HCT116 (cell line): ENCODE measurements around the gene UVRAG. TPM values are rescaled to one million over a fixed set of nuclear protein-coding genes. Genes with fewer than 3 reads are reported as not detected.

Experiments used
- ATAC-seq: fragments of 200-7000 bp; cut with Tn5 transposase; 2 replicates; pipeline ENCODE4 v1.9.1; 2020; ENCODE audit warnings: mild to moderate bottlenecking, moderate library complexity
- BruUV-seq: library from RNA; stranded (reverse); fragments of 400-500 nt; replicated peaks from 2 replicates; lab custom pipeline; 2021; lab: Mats Ljungman, UMichigan
- CTCF ChIA-PET: fragments of 300-600 bp; sonication (Branson Sonifier 250); formaldehyde crosslinking; loops from one replicate; lab custom pipeline; 2021; ENCODE audit warnings: antibody characterized with exemption; lab: Charles Lee
- POLR2A ChIA-PET: fragments of 300-600, 350-600 bp; sonication (Branson Sonifier 250); formaldehyde crosslinking; loops from one replicate; lab custom pipeline; 2021; ENCODE audit warnings: antibody characterized with exemption; lab: Charles Lee
- RAD21 ChIA-PET, 2 experiments: fragments of 300-600 bp; sonication (Branson Sonifier 250); formaldehyde crosslinking; loops; one replicate each; lab custom pipeline; 2023; ENCODE audit warnings: low total read pairs in 2 of 2; ENCODE audit not compliant: uncharacterized antibody in 2 of 2, unreplicated experiment in 2 of 2, low non-redundant PET in 1 of 2; lab: Charles Lee
- DNase-seq: peaks from one replicate; pipeline ENCODE4 v3.0.0-alpha.2; 2010; ENCODE audit warnings: low read depth, low spot score
- H2AFZ ChIP-seq: fragments of 200-600 bp; shearing (Covaris generic), sonication (generic); 2 replicates; pipeline ENCODE4 v1.6.1; 2017; ENCODE audit warnings: low read depth, mixed run types, mixed read lengths, antibody characterized with exemption, low read length; ENCODE audit not compliant: poor library complexity, severe bottlenecking
- H3K27ac ChIP-seq: 2 replicates; pipeline ENCODE4 v1.5.1; 2012; ENCODE audit warnings: low read depth, low read length
- H3K27me3 ChIP-seq: fragments of 200-600 bp; sonication (generic); 2 replicates; pipeline ENCODE4 v1.6.1; 2016; ENCODE audit warnings: mixed run types, low read length, mixed read lengths; ENCODE audit not compliant: insufficient read depth
- H3K36me3 ChIP-seq, 2 experiments: fragments of 200-500 bp in 1 of 2; fragments of 200-600 bp in 1 of 2; sonication (Bioruptor generic) in 1 of 2; sonication (generic) in 1 of 2; 2 replicates each; pipeline versions ENCODE4 v1.5.1 to v1.6.1; 2014 to 2016; ENCODE audit warnings: low read length in 2 of 2, inconsistent platforms in 1 of 2, mixed read lengths in 1 of 2, mixed run types in 1 of 2; ENCODE audit not compliant: insufficient read depth in 2 of 2, control insufficient read depth in 1 of 2
- H3K4me1 ChIP-seq, 2 experiments: fragments of 200-600 bp in 1 of 2; sonication (generic) in 1 of 2; 2 replicates each; pipeline versions ENCODE4 v1.5.1 to v1.6.1; 2012 to 2017; ENCODE audit warnings: low read length in 2 of 2, inconsistent platforms in 1 of 2, mild to moderate bottlenecking in 1 of 2, mixed read lengths in 1 of 2, mixed run types in 1 of 2, moderate library complexity in 1 of 2; ENCODE audit not compliant: insufficient read depth in 2 of 2, control insufficient read depth in 1 of 2
- H3K4me2 ChIP-seq: fragments of 200-600 bp; sonication (generic); 2 replicates; pipeline ENCODE4 v1.6.1; 2017; ENCODE audit warnings: mixed run types, low read length, mixed read lengths
- H3K4me3 ChIP-seq, 2 experiments: fragments of 200-600 bp in 1 of 2; sonication (generic) in 1 of 2; replicated peaks in 1 of 2; 2 replicates each; pipeline ENCODE4 v1.5.1; 2011 to 2016; ENCODE audit warnings: low read length in 2 of 2, control low read depth in 1 of 2, low read depth in 1 of 2, mild to moderate bottlenecking in 1 of 2, mixed read lengths in 1 of 2, mixed run types in 1 of 2
- H3K79me2 ChIP-seq: fragments of 200-600 bp; sonication (generic); 2 replicates; pipeline ENCODE4 v1.6.1; 2017; ENCODE audit warnings: mild to moderate bottlenecking, mixed run types, low read length, moderate library complexity, mixed read lengths; ENCODE audit not compliant: insufficient read depth
- H3K9ac ChIP-seq: fragments of 200-600 bp; sonication (generic); 2 replicates; pipeline ENCODE4 v1.6.1; 2016; ENCODE audit warnings: low read length, mixed read lengths
- H3K9me2 ChIP-seq: fragments of 200-600 bp; sonication (generic), shearing (Covaris generic); 2 replicates; pipeline ENCODE4 v1.6.1; 2017; ENCODE audit warnings: mixed run types, mild to moderate bottlenecking, moderate library complexity; ENCODE audit not compliant: insufficient read depth
- H3K9me3 ChIP-seq, 2 experiments: fragments of 200-500 bp in 1 of 2; fragments of 200-600 bp in 1 of 2; sonication (Bioruptor generic) in 1 of 2; sonication (generic) in 1 of 2; 2 replicates each; pipeline ENCODE4 v1.6.1; 2014 to 2017; ENCODE audit warnings: low read length in 2 of 2, mixed read lengths in 2 of 2, inconsistent platforms in 1 of 2, low read depth in 1 of 2, mild to moderate bottlenecking in 1 of 2, mixed run types in 1 of 2, moderate library complexity in 1 of 2; ENCODE audit not compliant: control insufficient read depth in 1 of 2, insufficient read depth in 1 of 2
- H4K20me1 ChIP-seq: fragments of 200-600 bp; sonication (generic), shearing (Covaris generic); 2 replicates; pipeline ENCODE4 v1.6.1; 2017; ENCODE audit warnings: mixed run types, mild to moderate bottlenecking, moderate library complexity; ENCODE audit not compliant: insufficient read depth
- EGR1 ChIP-seq: IDR thresholded peaks from 2 replicates; pipeline ENCODE4 v1.6.1; 2012; ENCODE audit warnings: low read depth
- EZH2 ChIP-seq: fragments of 200-600 bp; sonication (generic); IDR thresholded peaks from 2 replicates; pipeline ENCODE4 v1.6.1; 2017; ENCODE audit warnings: antibody characterized with exemption, mixed run types
- JUND ChIP-seq: IDR thresholded peaks from 2 replicates; pipeline ENCODE4 v1.6.1; 2012
- POLR2A ChIP-seq: IDR thresholded peaks from 2 replicates; pipeline ENCODE4 v1.7.0; 2011; ENCODE audit warnings: borderline replicate concordance; ENCODE audit not compliant: insufficient read depth, insufficient read length; ENCODE audit errors: extremely low read depth
- RAD21 ChIP-seq: IDR thresholded peaks from 2 replicates; pipeline ENCODE4 v1.6.1; 2012; ENCODE audit warnings: low read depth, mild to moderate bottlenecking
- SIN3A ChIP-seq: IDR thresholded peaks from 2 replicates; pipeline ENCODE4 v1.6.1; 2012; ENCODE audit warnings: low read depth
- SRF ChIP-seq: IDR thresholded peaks from 2 replicates; pipeline ENCODE4 v1.6.1; 2012; ENCODE audit warnings: low read depth
- TCF7L2 ChIP-seq: IDR thresholded peaks from 2 replicates; pipeline ENCODE4 v1.7.0; 2011; ENCODE audit warnings: borderline replicate concordance, inconsistent platforms; ENCODE audit not compliant: insufficient read depth, insufficient read length; ENCODE audit errors: extremely low read depth
- ZNF274 ChIP-seq: fragments of 200-500 bp; sonication (Bioruptor generic); IDR thresholded peaks from 2 replicates; pipeline ENCODE4 v1.6.1; 2014; ENCODE audit warnings: mild to moderate bottlenecking, low read depth, low read length, inconsistent platforms
- intact Hi-C: fragments of 100-400 bp; cut with micrococcal nuclease; formaldehyde crosslinking; loops from 2 replicates; pipeline ENCODE4 v1.10.0; 2022
- total RNA-seq: library from RNA; stranded (reverse); gene quantifications from one replicate; pipeline ENCODE4 v1.2.1, GENCODE V29; 2021; ENCODE audit not compliant: unreplicated experiment
- TF ChIP-seq, protein P1 (sequence below): IDR thresholded peaks from 2 replicates; pipeline ENCODE4 v1.6.1; 2012
- TF ChIP-seq, protein P2 (sequence below), 3 experiments: fragments of 200-600 bp in 1 of 3; sonication (generic) in 1 of 3; IDR thresholded peaks in 2 of 3; conservative IDR thresholded peaks in 1 of 3; 2 replicates each; pipeline ENCODE4 v1.5.1; 2012 to 2017; ENCODE audit warnings: low read depth in 2 of 3, low read length in 2 of 3, antibody characterized with exemption in 1 of 3, borderline replicate concordance in 1 of 3, control low read depth in 1 of 3, mild to moderate bottlenecking in 1 of 3, mixed read lengths in 1 of 3, mixed run types in 1 of 3, moderate library complexity in 1 of 3; ENCODE audit not compliant: insufficient read depth in 1 of 3
- TF ChIP-seq, protein P3 (sequence below): IDR thresholded peaks from 2 replicates; pipeline ENCODE4 v1.6.1; 2012

UVRAG gene
- total RNA-seq, 1 experiment from 2014 or later, result 12.3 TPM

DNA sequence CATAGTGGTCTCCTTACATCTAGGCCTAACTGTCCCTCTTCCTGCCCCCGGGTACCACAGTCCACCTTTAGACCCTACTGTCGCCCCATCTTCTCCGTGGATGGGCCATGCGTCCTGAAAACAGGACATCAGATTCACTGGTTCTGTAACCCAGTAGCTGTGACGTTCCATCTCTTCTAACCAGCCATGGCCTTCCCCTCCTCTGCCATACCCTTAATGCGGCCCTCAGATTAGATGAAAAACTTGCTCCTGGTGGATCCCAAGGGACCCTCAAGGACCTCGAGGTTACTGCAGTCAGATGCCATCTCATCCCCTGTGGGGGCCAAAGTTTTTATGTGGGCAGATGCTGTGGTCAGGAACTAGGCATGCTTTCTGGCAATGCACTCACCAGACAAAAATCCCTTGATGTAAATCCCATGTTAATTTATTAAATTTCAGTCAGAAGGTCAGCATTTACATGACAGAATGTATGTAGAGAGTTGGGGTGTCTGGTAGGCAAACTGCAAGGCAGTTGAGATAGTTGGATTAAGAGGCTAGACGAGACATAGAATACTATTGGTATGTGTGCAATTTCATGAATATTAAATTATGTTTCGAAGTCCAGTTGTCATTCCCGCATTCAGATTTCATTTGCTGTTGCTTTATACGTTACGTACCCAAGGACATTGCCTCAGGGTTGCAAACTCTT, 327.0 kb downstream of the UVRAG start:
- Histone ChIP-seq H3K9me2 (no peaks in the 10 kb centered on the region), H4K20me1 (no peaks in the 10 kb centered on the region), H3K27ac (no peak overlapping the region), H3K36me3 (no peaks in the 10 kb centered on the region), H3K79me2 (no peaks in the 10 kb centered on the region), H3K27me3 (no peaks in the 10 kb centered on the region), H3K9ac (no peak overlapping the region), H3K4me1 (no peaks in the 10 kb centered on the region), H3K4me2 (no peak overlapping the region), H3K9me3 (no peaks in the 10 kb centered on the region), H3K4me3 (no peak overlapping the region), H2AFZ (no peak overlapping the region)
- intact Hi-C loops, result no loop called here
- ChIA-PET CTCF (no interaction called here), RAD21 (no interaction called here), POLR2A (no interaction called here)
- no peak for TF ChIP-seq SRF
- no peak for TF ChIP-seq ZNF274
- TF ChIP-seq, protein P1, sequence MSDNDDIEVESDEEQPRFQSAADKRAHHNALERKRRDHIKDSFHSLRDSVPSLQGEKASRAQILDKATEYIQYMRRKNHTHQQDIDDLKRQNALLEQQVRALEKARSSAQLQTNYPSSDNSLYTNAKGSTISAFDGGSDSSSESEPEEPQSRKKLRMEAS, result no peak
- no peak for TF ChIP-seq JUND
- no peak for TF ChIP-seq SIN3A
- TF ChIP-seq RAD21, result no peak
- TF ChIP-seq EGR1, result no peak
- TF ChIP-seq POLR2A, result no peak
- no peak for TF ChIP-seq EZH2
- TF ChIP-seq, protein P2, sequence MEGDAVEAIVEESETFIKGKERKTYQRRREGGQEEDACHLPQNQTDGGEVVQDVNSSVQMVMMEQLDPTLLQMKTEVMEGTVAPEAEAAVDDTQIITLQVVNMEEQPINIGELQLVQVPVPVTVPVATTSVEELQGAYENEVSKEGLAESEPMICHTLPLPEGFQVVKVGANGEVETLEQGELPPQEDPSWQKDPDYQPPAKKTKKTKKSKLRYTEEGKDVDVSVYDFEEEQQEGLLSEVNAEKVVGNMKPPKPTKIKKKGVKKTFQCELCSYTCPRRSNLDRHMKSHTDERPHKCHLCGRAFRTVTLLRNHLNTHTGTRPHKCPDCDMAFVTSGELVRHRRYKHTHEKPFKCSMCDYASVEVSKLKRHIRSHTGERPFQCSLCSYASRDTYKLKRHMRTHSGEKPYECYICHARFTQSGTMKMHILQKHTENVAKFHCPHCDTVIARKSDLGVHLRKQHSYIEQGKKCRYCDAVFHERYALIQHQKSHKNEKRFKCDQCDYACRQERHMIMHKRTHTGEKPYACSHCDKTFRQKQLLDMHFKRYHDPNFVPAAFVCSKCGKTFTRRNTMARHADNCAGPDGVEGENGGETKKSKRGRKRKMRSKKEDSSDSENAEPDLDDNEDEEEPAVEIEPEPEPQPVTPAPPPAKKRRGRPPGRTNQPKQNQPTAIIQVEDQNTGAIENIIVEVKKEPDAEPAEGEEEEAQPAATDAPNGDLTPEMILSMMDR (IDR thresholded peaks at IDR 0.05 in 2 of 3, conservative IDR thresholded peaks at IDR 0.05 in 1 of 3; ENCODE audit: borderline replicate concordance in 1 of 3, insufficient read depth in 1 of 3, low read depth in 2 of 3, low read length in 2 of 3), result no peak
- TF ChIP-seq TCF7L2, result no peak
- TF ChIP-seq, protein P3, sequence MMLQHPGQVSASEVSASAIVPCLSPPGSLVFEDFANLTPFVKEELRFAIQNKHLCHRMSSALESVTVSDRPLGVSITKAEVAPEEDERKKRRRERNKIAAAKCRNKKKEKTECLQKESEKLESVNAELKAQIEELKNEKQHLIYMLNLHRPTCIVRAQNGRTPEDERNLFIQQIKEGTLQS, result no peak
- no peak for ATAC-seq
- BruUV-seq, result no TSS peak
- DNase-seq, result no peak
